GM19438 (cell line): ENCODE results near the gene ABCC1.
"Not testable (repeated sequence)": the region's sequence is repeated elsewhere in the genome, so short reads cannot be mapped to it uniquely, and the experiment has no call there.

Experiments used
- ATAC-seq: cut with Tn5 transposase; IDR thresholded peaks from one replicate; pipeline ENCODE4 v1.9.1; 2021; ENCODE audit warnings: low read depth; ENCODE audit not compliant: unreplicated experiment

ABCC1 gene

DNA sequence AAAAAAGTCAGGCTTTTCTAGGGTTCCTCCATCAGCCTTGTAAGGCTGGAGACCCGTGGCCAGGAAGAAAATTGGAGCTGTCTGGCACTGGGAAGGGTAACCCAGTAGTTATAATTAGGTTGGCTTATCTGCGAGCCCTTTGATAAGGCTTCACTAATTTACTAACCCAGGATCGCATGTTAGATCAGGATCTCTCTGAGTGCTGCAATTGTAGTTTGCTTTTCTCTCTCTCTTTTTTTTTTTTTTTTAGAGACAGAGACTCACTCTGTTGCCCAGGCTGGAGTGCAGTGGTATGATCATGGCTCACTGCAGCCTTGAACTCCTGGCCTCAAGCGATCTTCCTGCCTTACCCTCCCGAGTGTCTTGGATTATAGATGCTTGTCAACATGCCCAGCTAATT, 17.0 kb downstream of the ABCC1 start:
- ATAC-seq: no peak

DNA sequence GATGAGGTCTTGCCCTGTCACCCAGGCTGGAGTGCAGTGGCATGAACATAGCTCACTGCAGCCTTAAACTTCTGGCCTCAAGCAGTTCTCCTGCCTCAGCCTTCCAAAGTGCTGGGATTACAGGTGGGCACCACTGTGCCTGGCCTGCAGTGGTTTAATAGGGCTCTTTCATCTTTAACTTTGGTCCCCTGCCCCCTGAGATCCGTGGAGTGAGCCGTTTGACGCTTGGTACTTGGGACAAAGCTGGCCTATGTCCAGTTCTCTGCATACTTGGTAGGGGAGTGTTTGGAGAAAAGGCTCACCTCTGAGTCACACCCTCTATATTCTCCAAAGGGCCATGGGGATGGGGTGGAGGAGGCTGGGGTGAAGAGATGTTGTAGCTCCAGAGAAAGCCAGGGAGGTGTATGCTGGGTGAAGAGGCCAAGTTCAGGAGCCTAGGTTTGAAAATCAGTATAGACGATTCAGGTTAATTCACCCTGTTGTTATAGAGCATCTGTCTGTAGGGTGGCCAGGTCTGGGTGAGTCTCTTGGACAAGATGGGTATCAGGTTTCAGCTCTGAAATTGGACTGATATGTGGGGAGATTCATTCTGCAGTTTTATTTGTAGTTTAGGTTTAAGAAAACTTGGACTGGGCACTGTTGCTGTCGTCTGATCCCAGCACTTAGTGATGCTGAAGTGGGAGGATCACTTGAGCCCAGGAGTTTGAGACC, 17.6 kb downstream of the ABCC1 start:
- ATAC-seq: no peak

DNA sequence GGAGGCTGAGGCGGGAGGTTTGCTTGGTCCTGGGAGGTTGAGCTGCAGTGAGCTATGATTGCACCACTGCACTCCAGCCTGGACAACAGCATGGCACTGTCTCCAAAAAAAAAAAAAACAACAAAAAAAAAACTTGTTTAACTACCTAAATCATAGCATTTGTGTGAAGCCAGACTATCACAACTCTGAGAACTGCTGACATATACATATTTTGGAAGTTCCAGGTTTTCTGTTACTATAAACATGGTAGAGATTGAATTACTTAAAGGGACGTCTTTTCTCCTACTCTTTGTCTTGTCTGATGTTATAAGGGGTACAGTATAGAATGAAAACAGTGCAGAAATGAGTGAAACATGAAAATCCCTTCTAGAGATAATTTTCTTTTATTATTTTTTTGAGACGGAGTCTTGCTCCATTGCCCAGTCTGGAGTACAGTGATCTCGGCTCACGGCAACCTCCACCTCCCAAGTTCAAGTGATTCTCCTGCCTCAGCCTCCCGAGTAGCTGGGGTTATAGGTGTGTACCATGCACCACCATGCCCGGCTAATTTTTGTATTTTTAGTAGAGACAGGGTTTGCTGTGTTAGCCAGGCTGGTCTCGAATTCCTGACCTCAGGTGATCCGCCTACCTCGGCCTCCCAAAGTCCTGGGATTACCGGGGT, 18.4 kb downstream of the ABCC1 start:
- no peak for ATAC-seq

DNA sequence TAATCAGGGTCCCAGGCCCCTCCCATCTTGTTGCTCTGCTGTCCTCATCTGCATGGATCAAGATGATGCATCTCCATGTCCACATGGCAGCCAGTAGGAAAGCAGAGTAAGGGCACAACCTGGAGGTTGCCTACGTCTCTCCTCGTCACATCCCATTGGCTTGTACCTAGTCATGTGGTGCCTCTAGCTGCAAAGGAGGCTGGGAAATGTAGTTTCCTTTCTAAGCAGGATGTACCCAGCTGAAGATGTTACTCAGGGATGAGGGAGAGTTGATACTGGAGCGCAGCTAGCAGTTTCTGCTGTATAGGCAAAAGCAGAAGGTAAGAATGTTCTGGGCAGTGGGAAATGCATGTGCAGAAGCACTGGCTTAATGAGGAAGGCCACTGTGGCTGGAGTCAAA, 20.8 kb downstream of the ABCC1 start:
- no peak for ATAC-seq

DNA sequence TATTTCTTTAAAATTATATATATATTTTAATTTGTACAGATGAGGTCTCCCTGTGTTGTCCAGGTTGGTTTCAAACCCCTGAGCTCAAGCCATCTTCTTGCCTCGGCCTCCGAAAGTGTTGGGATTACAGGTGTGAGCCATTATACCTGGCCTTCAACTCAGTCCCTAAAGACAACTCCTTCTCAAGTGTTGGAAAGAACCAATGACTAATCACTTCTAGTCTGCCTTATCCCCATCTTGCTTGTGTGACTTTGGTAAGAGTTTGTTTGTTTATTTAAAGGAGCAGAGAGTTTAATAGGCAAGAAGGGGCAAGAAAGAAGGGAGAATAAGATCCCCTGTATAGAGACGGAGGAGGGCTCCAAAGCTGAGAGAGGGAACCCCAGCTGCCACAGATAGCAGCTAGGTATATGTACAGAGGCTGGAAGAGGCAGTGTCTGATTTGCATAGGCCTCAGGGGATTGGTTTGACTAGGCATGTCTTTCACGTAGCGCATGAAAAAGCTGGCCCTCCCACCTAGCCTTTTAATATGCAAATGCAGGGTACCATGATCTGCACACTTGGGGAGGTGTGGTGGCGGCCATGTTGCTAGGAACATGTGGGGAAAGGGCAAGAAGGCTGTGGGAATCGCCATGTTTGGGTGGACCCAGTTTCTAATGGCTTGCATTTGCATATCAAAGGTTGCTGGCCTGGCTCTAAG, 21.5 kb downstream of the ABCC1 start:
- ATAC-seq: no peak

DNA sequence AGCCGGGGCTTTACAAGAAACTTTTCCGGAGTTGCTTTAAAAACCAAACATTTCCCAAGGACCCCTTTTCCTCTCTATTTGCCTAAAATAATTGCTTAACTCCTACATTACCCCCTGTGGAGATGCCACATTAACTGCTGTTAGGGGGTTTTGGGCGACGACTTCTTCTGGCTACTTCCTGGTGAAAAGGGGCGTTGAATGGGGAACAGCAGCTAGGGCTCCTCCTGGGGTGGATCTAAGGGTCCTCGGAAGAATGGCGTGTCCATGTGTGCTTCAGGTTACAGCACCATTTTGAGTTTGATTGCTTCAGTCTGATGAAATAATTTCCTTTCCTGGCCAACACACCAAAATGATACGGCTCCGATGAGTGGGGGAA, 22.0 kb downstream of the ABCC1 start:
- no peak for ATAC-seq

DNA sequence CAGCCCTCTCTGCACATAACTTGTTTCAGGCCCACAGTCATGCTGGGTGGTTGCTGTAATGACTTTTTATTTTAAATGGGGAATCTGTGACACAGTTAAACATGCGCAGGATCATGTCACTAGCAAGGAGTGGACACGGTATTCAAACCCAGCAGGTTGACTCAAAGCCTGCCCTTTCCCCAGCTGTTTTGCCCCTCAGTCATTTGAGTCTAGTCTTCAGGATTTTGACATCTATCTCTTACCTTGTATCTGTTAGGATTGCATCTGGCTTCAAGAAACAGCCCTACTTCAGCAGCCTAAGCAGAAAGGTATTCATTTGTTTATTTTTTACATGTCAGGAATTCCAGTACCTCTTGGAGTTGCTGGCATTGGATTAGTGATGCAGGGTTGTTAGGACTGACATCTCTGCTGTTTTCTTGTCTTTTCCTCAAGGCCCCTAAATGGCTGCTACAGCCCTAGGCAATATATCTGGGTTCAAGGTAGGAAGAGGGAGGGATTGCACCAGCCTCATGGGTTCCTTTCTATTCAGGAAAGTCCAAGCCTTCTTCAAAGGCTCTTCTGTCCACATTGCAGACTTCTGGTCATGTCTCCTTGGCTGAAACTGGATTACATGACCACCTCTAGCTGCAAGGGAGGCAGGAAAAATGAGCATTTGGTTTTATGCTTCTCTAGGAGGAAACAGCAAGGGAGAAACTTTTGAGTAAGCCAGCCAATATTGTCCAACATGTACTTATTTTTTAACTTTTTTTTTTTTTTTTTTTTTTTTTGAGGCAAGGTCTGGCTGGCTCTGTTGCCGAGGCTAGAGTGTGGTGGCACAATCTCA, 22.8 kb downstream of the ABCC1 start:
- no peak for ATAC-seq

DNA sequence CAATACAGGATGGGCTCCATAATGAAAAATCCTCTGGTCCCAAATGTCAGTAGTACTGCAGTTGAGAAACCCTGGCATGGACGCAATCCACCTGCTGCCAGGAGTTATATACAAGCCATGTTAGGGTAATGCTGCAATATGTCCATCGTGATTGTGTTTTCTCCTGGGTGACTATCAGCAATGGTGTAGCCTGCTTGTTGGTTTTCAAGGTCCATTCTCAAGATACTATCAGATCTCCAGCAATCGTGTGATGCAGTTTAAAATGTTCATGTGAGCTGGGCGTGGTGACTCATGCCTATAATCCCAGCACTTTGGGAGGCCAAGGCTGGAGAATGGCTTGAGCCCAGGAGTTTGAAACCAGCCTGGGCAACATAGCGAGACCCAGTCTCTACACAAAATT, 24.0 kb downstream of the ABCC1 start:
- no peak for ATAC-seq

DNA sequence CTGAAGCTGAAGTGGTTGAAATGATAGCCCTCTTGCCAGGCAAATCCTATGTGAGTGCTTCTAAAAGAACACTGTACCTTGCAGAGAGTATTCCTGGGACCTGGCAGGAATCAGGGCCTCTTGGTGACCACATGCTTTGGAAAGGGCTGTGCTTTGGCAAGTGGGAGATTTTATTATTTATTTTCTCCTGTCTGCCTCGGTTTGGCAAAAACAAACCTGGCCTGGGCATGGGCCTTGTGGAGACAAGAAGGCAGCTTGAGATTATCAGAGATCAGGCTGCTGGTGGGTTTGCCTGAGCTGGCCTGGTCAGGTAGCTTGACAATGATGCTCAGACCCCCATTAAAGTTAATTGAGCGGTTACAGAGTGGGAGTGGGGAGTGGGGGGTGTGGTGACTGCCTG, 24.6 kb downstream of the ABCC1 start:
- no peak for ATAC-seq

DNA sequence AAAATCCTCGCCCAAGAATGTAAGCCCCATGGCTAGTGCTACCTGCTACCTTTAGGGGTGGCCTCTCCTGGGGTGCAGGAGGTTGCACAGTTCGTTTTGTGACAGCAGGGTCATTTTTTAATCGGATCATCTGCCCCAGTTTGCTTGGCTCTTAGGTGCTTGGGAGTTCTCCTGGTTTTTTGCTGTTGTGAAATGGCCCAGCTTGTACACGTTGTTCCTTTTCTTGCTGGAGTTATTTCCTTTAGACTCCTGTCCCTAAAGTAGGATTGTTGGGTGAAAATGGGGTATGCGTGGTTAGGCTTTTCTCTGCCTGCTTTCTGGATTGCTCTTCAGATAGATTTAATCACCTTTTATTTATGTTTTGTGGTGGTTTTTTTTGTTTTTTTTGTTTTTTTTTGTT, 25.8 kb downstream of the ABCC1 start:
- ATAC-seq: no peak

DNA sequence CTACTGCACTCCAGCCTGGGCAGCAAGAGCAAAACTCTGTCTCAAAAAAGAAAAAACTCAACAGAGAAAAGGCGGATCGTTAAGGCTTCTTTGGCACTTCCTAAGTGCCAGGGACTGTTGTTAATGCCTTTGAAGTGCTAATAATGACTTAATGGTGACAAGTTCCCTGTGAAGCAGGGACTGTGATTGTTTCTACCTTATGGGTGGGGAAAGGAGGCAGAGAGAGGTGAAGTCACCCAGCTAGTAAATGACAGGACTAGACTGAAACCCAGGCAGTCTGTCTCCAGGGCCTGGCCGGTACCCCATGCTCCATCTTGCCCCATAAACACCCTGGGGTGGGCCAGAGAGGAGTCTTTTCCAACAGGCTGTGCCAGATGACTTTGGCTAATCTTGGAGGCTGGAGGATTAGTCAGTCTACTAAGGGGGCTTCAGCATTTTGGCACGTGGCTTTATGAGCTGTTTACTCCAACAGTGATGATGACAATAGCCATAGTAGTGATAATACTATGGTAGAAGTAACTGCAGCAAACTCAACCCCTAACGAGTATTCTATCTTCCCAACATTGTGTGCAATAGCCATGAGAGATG, 26.9 kb downstream of the ABCC1 start:
- no peak for ATAC-seq

DNA sequence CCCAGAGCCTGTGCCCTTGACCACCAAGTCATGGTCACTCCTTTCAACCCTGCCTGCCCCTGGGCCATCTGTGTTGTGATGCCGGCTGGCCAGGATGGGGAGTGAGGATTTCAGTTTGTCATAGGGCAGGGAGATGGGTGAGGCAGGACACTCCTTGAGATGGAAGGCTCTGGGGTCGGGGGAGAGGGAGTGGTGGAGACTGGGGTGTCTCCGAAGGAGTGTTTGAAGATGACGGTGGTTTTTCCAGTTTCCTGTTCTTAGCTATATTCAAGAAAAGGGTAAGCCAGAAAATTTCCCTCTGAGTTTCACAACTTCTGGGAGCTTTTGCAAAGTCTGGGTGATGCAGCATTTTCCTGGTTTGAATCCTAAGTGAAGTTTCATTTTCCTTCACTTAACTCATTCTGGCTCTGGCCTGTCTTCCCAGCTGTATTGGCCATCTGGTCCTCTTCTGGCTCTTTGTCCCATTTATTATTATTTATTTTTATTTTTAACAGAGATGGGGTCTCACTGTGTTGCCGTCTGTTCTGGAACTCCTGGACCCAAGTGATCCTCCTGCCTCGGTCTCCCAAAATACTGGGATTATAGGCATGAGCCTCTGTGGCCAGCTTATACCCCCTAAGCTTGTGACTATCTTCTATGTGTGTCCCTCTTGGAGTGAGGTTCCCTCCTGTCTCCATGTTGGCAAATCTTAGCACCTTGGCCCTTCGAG, 27.7 kb downstream of the ABCC1 start:
- ATAC-seq: no peak

DNA sequence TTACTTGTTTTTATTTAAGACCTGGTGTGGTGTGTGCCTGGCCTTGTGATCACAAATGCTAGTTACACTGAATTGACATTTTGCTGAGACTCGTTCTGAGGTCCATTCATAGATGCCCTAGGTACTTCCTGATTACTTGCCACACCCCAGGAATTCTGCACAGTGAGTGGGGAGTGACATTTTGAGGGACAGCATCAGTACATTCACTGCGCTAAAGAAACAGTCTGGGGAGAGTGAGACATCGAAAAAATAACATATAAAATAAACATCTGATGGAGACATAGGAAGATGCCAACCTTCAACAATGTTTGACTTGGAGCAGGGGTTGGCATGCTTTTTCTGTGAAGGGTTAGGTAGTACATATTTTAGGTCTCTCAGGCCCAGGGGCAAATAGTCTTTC, 30.4 kb downstream of the ABCC1 start:
- no peak for ATAC-seq

DNA sequence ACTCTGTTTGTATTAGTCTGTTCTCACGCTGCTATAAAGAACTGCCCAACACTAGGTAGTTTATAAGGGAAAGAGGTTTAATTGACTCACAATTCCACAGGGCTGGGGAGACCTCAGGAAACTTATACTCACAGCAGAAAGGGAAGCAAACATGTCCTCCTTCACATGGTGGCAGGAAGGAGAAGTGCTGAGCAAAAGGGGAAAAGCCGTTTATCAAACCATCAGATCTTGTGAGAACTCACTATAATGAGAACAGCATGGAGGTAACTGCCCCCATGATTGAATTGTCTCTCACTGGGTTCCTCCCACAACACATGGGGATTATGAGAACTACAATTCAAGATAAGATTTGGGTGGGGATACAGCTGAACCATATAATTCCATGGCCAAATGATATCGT, 30.9 kb downstream of the ABCC1 start:
- no peak for ATAC-seq

DNA sequence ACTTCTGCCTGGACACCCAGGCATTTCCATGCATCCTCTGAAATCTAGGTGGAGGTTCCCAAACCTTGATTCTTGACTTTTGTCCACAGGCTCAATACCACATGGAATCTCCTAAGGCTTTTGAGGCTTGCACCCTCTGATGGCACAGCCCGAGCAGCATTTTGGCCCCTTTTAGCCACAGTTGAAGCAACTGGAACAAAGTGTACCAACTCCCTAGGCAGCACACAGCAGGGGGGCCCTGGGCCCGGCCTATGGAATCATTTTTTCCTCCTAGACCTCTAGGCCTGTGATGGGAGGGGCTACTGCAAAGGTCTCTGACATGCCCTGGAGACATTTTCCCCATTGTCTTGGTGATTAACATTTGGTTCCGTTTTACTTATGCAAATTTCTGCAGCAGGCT, 32.0 kb downstream of the ABCC1 start:
- no peak for ATAC-seq

DNA sequence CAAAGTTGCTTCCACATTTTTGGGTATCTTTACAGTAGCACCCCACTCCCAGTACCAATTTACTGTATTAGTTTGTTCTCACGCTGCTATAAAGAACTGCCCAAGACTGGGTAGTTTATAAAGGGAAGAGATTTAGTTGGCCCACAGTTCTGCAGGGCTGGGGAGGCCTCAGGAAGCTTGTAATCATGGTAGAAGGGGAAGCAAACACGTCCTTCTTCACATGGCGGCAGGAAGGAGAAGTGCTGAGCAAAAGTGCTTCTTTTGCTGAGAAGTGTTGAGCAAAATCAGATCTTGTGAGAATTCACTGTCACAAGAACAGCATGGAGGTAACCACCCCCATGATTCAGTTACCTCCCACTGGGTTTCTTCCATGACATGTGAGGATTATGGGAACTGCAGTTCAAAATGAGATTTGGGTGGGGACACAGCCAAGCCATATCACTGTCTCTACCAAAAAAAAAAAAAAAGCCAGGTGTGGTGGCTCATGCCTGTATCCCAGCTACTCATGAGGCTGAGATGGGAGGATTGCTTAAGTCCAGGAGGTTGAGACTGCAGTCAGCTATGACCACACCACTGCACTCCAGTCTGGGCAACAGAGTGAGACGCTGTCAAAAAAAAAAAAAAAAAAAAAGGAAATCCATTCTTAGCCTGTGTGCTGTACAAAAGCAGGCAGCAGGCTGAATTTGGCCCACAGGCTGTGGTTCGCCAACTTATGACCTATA, 32.9 kb downstream of the ABCC1 start:
- not testable (repeated sequence) for ATAC-seq

DNA sequence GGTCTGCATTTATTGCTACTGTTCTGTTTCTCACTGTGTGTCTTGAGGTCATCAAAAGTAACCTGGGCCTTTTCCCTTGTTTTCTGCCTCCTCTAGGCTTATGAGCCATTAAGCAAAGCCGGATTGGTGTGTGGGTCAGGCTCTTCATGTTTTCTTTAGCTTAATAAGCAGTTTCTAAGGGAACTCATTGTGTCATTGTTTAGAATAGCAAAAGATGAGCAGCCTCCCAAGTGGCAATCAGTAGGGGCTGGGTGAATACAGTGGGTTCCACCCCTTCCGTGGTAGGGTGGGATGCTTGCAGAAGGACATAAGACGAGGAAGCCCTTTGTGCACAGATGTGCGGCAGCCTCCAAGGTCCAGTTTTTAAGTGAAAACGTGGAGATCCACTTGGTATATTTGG, 34.5 kb downstream of the ABCC1 start:
- no peak for ATAC-seq

DNA sequence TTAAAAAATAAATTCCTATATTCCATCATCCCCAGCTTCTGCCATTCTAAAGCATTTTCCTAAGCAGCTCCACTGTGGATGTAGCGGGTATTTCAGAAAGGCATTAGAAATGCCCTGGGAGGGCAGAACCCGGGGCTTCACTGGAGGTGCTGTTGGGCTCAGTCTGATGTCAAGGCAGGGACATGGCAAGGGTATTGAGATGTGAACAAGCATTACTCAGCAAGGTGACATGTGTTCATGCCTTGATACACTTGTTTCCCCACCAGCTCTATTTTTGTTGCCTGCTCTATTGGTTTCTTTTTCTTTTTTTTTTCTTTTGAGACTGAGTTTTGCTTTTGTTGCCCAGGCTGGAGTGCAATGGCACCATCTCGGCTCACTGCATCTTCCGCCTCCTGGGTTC, 35.7 kb downstream of the ABCC1 start:
- ATAC-seq: no peak

DNA sequence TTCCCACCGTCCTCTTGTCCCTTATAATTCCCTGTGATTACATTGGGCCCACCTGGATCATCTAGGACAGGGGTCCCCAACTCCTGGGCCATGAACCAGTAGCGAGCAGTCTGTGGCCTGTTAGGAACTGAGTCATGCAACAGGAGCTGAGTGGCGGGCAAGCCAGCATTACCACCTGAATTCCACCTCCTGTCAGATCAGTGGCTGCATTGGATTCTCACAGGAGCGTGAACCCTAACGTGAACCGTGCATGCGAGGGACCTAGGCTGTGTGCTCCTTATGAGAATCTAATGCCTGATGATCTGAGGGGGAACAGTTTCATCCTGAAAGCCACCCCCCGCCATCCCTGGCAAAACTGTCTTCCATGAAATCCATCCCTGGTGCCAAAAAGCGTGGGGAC, 36.8 kb downstream of the ABCC1 start:
- ATAC-seq: no peak
